OCI-LY3 (cell line): ENCODE data around the gene ATP2A3.

Experiments
- H2AFZ ChIP-seq: fragments of 200-600, 300-600 bp; shearing (Covaris generic); 2 replicates; pipeline ENCODE4 v1.6.0; 2014; ENCODE audit warnings: antibody characterized with exemption, low read depth, low read length
- H3K27ac ChIP-seq: fragments of 200-600, 300-600 bp; sonication (generic); 2 replicates; pipeline ENCODE4 v1.5.1; 2014; ENCODE audit warnings: mild to moderate bottlenecking, low read length, moderate library complexity, mixed read lengths
- H3K27me3 ChIP-seq: fragments of 200-600, 300-600 bp; sonication (generic); 2 replicates; pipeline ENCODE4 v1.6.1; 2014; ENCODE audit warnings: low read depth, low read length, mixed read lengths
- H3K36me3 ChIP-seq: fragments of 200-600, 300-600 bp; sonication (generic); replicated peaks from 2 replicates; pipeline ENCODE3; 2014; ENCODE audit warnings: low read depth, low read length, mixed read lengths
- H3K4me1 ChIP-seq: fragments of 300-600, 200-600 bp; sonication (generic); 2 replicates; pipeline ENCODE4 v1.6.1; 2014; ENCODE audit warnings: low read length, mixed read lengths
- H3K4me2 ChIP-seq: fragments of 200-600, 300-600 bp; sonication (generic); 2 replicates; pipeline ENCODE4 v1.6.1; 2014; ENCODE audit warnings: low read length, mixed read lengths
- H3K4me3 ChIP-seq: fragments of 300-600, 200-600 bp; sonication (generic); 2 replicates; pipeline ENCODE4 v1.5.1; 2014; ENCODE audit warnings: antibody characterized with exemption, mild to moderate bottlenecking, low read length, moderate library complexity
- H3K79me2 ChIP-seq: fragments of 300-600, 200-600 bp; shearing (Covaris generic); 2 replicates; pipeline ENCODE4 v1.6.1; 2014; ENCODE audit warnings: mild to moderate bottlenecking, low read length, mixed read lengths
- H3K9ac ChIP-seq: fragments of 300-600, 200-600 bp; shearing (Covaris generic); 2 replicates; pipeline ENCODE4 v1.6.0; 2014; ENCODE audit warnings: mild to moderate bottlenecking, low read length, moderate library complexity
- H3K9me3 ChIP-seq: fragments of 200-600, 300-600 bp; shearing (Covaris generic); 2 replicates; pipeline ENCODE4 v1.6.1; 2014; ENCODE audit warnings: low read length, mixed read lengths; ENCODE audit not compliant: insufficient read depth
- H4K20me1 ChIP-seq: fragments of 200-600, 300-600 bp; sonication (generic); 2 replicates; pipeline ENCODE4 v1.6.1; 2016; ENCODE audit warnings: low read length, mixed read lengths; ENCODE audit not compliant: insufficient read depth
- CTCF ChIP-seq: fragments of 200-600, 300-600 bp; sonication (generic); IDR thresholded peaks from 2 replicates; pipeline ENCODE4 v1.5.1; 2014; ENCODE audit warnings: antibody characterized with exemption, low read length, low read depth
- EZH2phosphoT487 ChIP-seq: fragments of 200-600 bp; shearing (Covaris generic); IDR thresholded peaks from 2 replicates; pipeline ENCODE4 v1.6.1; 2018; ENCODE audit warnings: antibody characterized with exemption, mixed run types, low read depth

Gene ATP2A3

GRCh38 chr17:3888343-3889171, 75.7 kb downstream of the ATP2A3 start:
- H3K27ac ChIP-seq: no peak overlapping the region

GRCh38 chr17:3887804-3888203, 76.4 kb downstream of the ATP2A3 start:
- Histone ChIP-seq H3K79me2 (no peaks in the 10 kb centered on the region), H3K4me1 (peaks cover 26% of the 10 kb centered on the region), H2AFZ (no peak overlapping the region), H3K9me3 (no peaks in the 10 kb centered on the region), H3K9ac (no peak overlapping the region), H3K36me3 (no peaks in the 10 kb centered on the region), H3K27me3 (peaks cover 18% of the 10 kb centered on the region), H3K4me3 (no peak overlapping the region), H3K4me2 (no peak overlapping the region), H4K20me1 (no peaks in the 10 kb centered on the region), H3K27ac (no peak overlapping the region)
- TF ChIP-seq EZH2phosphoT487 (no peak), CTCF (no peak)

More at GRCh38 chr17:3888343-3889171, 75.7 kb downstream of the ATP2A3 start:
- H3K4me2 ChIP-seq: no peak overlapping the region
- no peak overlapping the region for H3K4me3 ChIP-seq
- no peaks in the 10 kb centered on the region for H3K79me2 ChIP-seq
- H2AFZ ChIP-seq: no peak overlapping the region
- peaks cover 28% of the 10 kb centered on the region for H3K4me1 ChIP-seq
- no peaks in the 10 kb centered on the region for H3K36me3 ChIP-seq
- no peak for TF ChIP-seq EZH2phosphoT487
- no peak for TF ChIP-seq CTCF
- H3K9ac ChIP-seq: no peak overlapping the region
- H3K27me3 ChIP-seq: peaks cover 18% of the 10 kb centered on the region
- H4K20me1 ChIP-seq: no peaks in the 10 kb centered on the region
- no peaks in the 10 kb centered on the region for H3K9me3 ChIP-seq

GRCh38 chr17:3887394-3887793, 76.8 kb downstream of the ATP2A3 start:
- H3K4me2 ChIP-seq: no peak overlapping the region
- H3K4me1 ChIP-seq: peaks cover 26% of the 10 kb centered on the region
- no peak overlapping the region for H3K27ac ChIP-seq
- no peaks in the 10 kb centered on the region for H3K79me2 ChIP-seq
- no peak overlapping the region for H2AFZ ChIP-seq
- no peak overlapping the region for H3K4me3 ChIP-seq
- no peaks in the 10 kb centered on the region for H4K20me1 ChIP-seq
- H3K9ac ChIP-seq: no peak overlapping the region
- H3K9me3 ChIP-seq: no peaks in the 10 kb centered on the region
- H3K36me3 ChIP-seq: no peaks in the 10 kb centered on the region
- peaks cover 17% of the 10 kb centered on the region for H3K27me3 ChIP-seq
- TF ChIP-seq EZH2phosphoT487 (no peak), CTCF (no peak)

- Histone ChIP-seq H3K9ac (no peak overlapping the region), H3K4me3 (no peak overlapping the region), H3K27ac (no peak overlapping the region), H3K36me3 (no peaks in the 10 kb centered on the region), H4K20me1 (no peaks in the 10 kb centered on the region), H2AFZ (no peak overlapping the region), H3K27me3 (peaks cover 11% of the 10 kb centered on the region), H3K9me3 (no peaks in the 10 kb centered on the region), H3K4me1 (peaks cover 21% of the 10 kb centered on the region), H3K4me2 (no peak overlapping the region), H3K79me2 (no peaks in the 10 kb centered on the region)
- no peak for TF ChIP-seq EZH2phosphoT487
- TF ChIP-seq CTCF: no peak
Measured at GRCh38 chr17:3886776-3887175, 77.5 kb downstream of the ATP2A3 start.
